SIG-M5 treated with dmso at 0.1 percent for 504 hours (cell line): ENCODE data around the gene CHI3L1.

Source experiments
- DNase-seq: peaks from one replicate; lab custom pipeline; 2025; ENCODE audit not compliant: unreplicated experiment; lab: John Stamatoyannopoulos, UW

CHI3L1 gene

DNA sequence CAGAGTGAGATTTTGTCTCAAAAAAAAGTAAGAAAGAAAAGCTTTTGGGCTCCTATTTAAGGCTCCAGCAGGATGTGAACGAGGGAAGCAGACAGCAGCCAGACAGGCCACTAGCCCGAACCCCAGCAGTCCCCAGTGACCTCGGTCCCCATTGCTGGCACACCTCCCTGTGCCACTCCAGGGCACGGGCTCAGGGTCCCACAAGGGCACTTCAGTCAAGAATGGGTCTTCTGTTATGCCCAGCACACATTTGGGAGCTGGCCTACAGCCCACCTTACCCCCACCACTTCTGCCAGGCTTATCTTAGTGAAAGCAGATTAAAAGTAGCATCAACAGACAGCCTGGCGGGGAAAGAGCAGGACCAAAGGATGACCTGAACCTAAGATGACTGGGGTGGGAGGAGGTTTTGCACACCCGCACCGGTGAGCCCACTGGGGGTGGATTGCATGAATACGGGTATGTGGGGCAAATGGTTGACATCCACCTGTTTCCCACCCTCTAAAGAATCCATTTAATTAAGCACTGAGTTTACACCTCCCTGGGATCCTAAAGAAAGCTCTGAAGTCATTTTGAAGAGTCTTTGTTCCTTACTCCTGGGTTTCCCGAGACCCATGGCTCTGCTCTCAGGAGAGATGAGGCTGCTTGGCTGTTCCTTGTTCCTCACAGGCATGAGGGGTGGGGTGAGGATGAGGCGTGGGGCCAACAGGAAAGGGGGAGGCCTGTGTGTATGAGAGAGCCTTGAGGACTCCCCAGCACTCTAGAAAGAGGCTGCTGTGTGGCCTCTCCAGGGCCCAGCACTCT is 4.7 kb downstream of the CHI3L1 start:
- DNase-seq = no peak

DNA sequence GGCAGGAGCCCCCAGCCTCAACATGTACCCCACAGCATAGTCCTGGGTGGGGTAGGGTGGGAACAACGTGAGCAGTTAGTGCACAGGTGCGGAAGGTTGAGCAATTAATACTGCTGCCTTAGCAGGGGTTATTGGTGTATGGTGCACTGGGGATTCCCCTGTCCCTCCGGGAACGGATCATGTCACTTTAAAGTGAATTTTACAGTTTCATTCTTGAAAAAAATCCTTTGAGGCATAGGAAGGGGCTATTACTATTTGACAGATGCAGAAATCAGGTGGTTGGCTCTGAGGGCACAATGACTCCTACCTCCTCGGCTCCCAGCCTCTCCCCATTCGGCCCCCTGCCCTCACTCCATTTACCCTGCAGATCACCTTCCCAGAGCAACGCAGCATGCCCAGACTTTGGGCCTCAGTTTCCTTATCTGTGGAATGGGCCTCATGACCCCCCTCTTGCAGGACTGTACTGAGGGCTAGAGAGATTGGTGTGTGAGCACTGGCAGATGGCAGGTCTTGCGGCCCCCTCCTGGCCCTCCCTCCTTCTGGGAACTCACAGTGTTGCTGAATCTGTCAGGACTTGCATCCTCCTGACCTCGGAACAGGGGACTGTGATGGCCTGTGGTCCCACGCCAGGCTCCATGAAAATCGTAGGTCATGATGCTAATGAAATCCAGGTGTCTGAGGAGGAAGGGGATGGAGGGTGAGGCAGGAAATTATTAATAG is 5.7 kb downstream of the CHI3L1 start:
- no peak for DNase-seq

- DNase-seq = no peak
Observed at GRCh38 chr1:203179667-203180005, 6.9 kb downstream of the CHI3L1 start.

GRCh38 chr1:203178821-203179666 is 7.5 kb downstream of the CHI3L1 start:
- peak; percentile 43 for DNase-seq

- no peak for DNase-seq
Observed at GRCh38 chr1:203178083-203178482, 8.4 kb downstream of the CHI3L1 start.

DNA sequence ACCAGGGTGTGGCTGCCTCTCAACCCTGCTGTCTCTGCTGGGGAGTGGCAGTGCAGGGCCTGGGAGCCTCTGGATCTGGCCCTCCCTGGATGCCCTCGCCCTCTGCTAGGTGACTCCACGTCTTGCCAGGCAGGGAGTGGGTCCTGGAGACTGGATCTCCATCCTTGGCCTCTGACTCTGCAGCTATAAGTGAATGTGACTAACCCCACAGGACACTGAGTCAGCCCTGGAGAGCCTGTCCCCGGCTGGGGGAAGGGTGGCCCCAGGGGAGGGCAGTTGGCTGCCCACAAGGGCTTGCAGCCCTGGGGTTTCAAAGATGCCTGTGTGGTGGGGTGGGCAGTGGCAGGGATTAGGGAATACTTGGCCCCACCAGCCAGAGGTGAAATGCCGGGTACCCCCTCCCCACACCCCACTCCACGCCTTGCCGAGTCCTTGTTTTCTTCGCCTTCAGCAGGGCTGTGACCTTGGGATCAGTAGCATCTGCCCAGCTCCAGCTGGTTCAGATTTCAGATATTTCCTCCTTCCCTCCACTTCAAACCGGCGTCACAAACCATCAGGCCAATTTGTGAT is 8.9 kb downstream of the CHI3L1 start:
- DNase-seq = no peak

DNA sequence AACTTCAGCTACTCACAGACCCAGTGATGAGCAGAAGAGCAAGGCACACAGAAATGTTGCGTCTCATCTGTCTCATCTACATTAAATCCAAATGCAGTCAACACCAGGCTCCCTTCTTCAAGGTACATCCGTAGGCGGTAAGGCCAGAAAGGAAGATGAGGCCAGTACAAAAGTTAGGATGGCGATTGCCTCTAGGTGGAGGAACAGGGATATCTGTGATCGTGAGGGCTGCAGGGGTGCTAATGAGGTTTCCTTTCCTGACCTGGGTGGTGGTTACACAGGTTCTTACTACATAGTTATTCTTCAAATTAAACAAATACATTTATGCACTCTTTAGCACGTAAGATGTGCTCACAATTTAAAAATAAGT is 9.5 kb downstream of the CHI3L1 start:
- DNase-seq = no peak

DNA sequence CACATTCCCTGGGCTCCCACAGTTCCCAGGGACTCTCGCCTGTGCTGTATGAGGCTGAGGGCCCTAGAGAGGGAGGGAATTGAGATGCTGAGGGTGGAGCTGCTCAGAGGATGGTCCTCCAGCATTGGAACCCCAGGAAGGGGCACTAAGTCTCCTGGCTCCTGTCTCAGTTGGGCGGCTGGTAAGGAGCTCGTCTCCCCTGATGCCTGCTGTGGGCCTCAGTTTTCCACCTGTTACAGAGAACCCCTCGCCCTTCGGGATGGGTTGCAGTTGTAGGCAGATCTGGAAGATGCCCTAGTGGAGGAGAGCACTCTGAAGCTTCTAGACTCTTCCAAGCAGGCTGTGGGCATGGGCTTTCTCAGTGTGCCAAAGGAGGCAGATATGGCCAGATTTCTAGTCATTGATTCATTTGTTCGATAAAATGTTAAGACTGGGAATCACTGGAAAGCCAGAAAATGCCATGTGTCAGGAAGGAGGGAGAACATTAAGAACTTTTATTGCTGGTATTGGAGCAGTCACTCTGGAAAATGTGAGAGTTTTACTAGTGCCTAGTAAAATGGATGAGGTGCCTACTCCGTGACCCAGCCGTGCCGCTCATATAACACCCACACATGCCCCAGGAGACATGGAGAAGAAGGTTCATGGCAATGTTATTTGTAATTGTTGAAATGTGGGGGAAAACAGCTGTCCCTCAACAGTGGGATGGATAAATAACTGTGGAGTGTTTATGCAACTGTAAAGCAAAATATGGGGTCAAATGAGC is 10.1 kb downstream of the CHI3L1 start:
- DNase-seq = no peak

DNA sequence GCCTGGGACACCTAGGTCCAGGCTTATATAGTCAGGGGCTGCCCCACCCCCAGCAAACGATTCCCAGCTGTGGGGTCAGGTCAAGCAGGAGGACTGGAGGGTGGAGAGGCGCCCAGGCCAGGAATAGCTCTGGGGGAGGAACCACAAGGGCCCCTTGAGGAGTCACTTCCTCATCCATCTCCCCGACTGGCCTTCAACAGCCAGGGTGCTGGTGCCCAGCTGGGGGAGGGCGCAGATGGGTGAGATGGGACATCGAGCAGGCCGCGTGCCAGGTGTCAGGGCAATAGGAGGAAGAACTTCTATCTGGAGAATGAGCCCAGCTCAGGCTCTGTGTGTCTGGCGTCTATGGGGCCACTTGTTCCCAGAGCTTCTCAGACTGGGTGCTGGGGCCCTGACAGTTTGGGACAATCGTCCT is 10.7 kb downstream of the CHI3L1 start:
- peak; percentile 92 for DNase-seq

DNA sequence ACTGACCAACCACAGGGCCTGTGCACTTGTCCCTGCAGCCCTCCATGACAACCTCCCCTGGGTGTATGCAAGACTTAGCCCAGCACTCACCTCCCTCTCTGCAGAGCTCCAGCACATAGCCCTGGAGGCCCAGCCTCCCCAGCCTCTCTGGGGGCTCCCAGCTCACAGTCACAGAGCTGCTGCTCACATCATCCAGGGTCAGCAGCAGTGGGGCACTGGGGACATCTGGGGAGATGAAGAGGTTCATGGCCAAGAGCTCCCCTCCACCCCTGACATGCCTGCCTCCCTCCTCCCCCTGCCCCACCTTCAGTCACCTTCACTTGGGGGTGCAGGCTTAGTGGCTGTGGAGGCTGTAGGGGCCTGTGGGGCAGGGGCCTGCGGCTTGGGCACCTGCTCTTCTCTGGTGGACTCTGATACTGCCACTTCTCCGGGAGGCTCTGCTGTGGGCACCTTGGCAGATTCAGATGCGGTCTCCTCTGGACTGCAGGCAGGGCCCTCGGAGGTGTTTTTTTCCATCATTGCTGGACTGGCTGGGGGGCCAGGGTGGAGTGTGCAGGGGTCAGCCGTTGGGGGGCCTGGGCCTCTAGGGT is 11.2 kb downstream of the CHI3L1 start, which contains the start of gene MYBPH:
MYBPH (minus strand) TSS at position 590 of the 590 bp plus-strand sequence; CDS start at position 519, 71 bp downstream.
- no peak for DNase-seq

DNA sequence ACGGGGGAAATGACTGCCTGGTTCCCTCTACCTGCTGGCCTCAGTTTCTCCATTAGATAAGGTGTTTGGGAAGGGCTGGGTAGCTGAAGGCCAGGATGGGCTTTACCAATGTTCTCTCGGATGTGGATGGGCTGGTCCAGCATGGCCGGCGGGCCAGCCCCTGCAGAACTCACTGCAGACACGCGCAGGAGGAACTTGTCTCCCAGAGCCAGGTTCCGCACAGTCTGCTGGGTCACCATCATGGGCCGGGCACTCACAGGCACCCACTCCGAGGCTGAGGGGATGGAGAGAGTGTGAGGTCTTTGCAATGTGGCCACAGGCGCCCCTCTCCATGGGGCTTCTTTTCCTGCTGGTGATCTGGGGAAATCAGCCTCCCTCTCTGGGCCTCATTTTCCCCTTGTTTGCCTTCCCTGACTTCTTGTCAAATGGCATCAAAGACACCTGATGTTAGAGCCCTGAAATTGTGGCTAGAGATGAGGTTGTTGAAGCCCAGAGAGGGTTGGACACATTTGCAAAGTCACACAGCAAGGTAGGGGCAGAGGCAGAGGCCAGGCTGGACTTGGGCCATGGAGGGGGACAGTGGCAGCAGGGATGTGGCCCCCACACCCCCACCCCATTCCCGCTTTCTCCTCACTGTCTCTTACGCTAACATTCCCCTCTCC is 12.0 kb downstream of the CHI3L1 start:
- DNase-seq = no peak

GRCh38 chr1:203173566-203173965 is 12.9 kb downstream of the CHI3L1 start:
- no peak for DNase-seq

- no peak for DNase-seq
Observed at GRCh38 chr1:203173011-203173555, 13.4 kb downstream of the CHI3L1 start.

- peak; percentile 53 for DNase-seq
Observed at GRCh38 chr1:203172184-203173010, 14.1 kb downstream of the CHI3L1 start.

DNA sequence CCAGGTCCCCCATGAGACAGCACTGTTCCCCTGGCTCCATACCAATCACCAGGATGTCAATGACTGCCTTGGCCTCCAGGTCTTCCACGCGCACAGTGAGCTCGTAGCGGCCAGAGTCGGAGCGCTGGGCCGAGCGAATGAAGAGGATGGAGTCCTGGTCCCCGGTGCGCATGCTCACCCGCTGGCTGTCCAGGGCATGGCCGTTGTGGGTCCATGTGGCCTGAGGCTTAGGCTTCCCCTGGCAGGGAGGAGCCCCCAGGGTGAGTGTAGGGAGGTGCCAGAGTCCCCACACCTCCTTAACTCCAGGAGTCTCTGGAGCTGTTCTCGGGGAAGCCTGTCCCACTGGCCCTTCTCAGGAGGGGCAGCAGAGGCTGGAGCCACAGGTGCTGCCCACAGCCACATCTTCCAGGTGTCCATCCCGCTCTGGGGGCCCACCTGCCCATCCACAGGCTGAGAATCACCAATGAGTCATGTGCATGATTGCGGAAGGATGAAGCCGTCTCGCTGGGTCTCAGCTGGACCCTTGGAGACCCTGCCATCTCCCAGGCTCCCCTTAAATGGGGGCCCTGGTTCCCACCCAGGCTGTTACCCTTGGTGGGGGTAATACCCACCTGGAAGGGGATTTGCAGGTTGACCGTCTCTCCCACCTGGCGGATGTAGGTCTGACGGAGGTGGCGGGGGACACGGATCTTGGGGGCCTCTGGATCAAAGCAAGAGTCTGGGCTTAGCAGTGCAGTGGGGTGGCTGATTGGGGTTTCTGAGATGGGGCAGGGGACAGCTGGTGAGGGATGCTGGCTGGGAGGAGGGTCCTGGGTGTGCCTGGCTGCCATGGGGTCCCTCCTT is 14.9 kb downstream of the CHI3L1 start:
- no peak for DNase-seq

DNA sequence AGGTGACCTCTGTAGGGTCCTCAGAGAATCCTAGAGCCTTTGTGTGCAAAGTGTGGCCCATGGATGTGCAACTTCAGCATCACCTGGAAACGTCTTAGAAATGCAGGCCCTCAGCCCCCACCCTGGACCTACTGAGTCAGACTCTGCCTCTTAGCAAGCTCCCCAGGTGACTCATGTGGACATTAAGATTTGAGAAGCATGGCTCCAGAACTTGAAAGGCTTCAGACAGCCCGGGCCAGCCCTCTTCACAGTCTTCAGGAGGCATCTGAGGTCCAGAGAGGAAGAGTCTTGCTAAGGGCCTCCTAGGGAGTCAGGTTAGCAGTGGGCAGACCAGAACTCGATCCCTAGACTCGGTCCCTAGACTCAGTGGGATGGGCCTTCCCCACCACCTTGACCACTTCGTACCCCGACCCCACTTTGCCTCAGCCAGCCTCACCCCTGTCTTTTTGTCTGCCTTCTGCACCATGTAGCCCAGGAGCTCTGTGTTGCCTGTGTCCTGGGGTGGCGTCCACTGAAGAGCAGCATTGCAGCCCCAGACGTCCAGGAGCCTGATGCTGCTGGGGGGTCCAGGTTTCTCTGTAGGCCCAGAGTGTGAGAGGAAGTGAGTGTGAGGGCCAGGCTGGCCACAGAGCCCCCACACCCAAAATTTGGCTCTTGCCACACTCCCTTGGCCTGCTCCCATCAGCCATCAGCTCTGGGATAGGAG is 15.7 kb downstream of the CHI3L1 start:
- DNase-seq = no peak
